ENCODE results near the gene GLB1L3. TPM values are rescaled to one million over a fixed set of nuclear protein-coding genes. Genes with fewer than 3 reads are reported as not detected.

Gene GLB1L3
- total RNA-seq, 1 experiment from 2014 or later: 0.17 TPM

GRCh38 chr11:134332189-134332631 is 56.0 kb downstream of the GLB1L3 start:
- H3K9me3 ChIP-seq (ENCODE audit: low read depth, low read length, poor library complexity, severe bottlenecking): no peaks in the 10 kb centered on the region
- no peak overlapping the region for H3K27ac ChIP-seq (ENCODE audit: low read depth, low read length, poor library complexity, severe bottlenecking)
- CTCF ChIA-PET: no interaction called here
- POLR2A ChIA-PET (ENCODE audit: low non-redundant PET): no interaction called here
- no peaks in the 10 kb centered on the region for H3K27me3 ChIP-seq (replicated peaks; ENCODE audit: insufficient read depth, low read depth, low read length, poor library complexity)
- peak overlapping the region; percentile 53 for H3K4me3 ChIP-seq (ENCODE audit: low read depth, low read length, poor library complexity, severe bottlenecking)
- H3K4me1 ChIP-seq (ENCODE audit: insufficient read depth, low read length, poor library complexity, severe bottlenecking): peaks cover 10% of the 10 kb centered on the region
- intact Hi-C loops (cut with micrococcal nuclease; ENCODE audit: unreplicated experiment): no loop called here
- H3K36me3 ChIP-seq (ENCODE audit: insufficient read depth, low read length, poor library complexity, severe bottlenecking): no peaks in the 10 kb centered on the region
- TF ChIP-seq CTCF (conservative IDR thresholded peaks at IDR 0.05; ENCODE audit: low read depth, low read length) (no peak; the same call in 1 of the 2 replicates), EZH2 (IDR thresholded peaks at IDR 0.05; ENCODE audit: borderline replicate concordance, low read depth, low read length, poor library complexity, severe bottlenecking) (no peak)
- BruUV-seq (replicated peaks): no TSS peak
- DNase-seq (ENCODE audit: low spot score): peak; percentile 39

- no peaks in the 10 kb centered on the region for H3K36me3 ChIP-seq (ENCODE audit: insufficient read depth, low read length, poor library complexity, severe bottlenecking)
- ChIA-PET POLR2A (ENCODE audit: low non-redundant PET) (no interaction called here), CTCF (no interaction called here)
- no peaks in the 10 kb centered on the region for H3K27me3 ChIP-seq (replicated peaks; ENCODE audit: insufficient read depth, low read depth, low read length, poor library complexity)
- no peaks in the 10 kb centered on the region for H3K9me3 ChIP-seq (ENCODE audit: low read depth, low read length, poor library complexity, severe bottlenecking)
- no peak for TF ChIP-seq EZH2 (IDR thresholded peaks at IDR 0.05; ENCODE audit: borderline replicate concordance, low read depth, low read length, poor library complexity, severe bottlenecking)
- BruUV-seq (replicated peaks): TSS peak; percentile 34
- intact Hi-C loops (cut with micrococcal nuclease; ENCODE audit: unreplicated experiment): no loop called here
- no peak overlapping the region for H3K27ac ChIP-seq (ENCODE audit: low read depth, low read length, poor library complexity, severe bottlenecking)
- H3K4me3 ChIP-seq (ENCODE audit: low read depth, low read length, poor library complexity, severe bottlenecking): peak overlapping the region; percentile 53
- peaks cover 10% of the 10 kb centered on the region for H3K4me1 ChIP-seq (ENCODE audit: insufficient read depth, low read length, poor library complexity, severe bottlenecking)
- no peak for DNase-seq (ENCODE audit: low spot score)
Measured at GRCh38 chr11:134332782-134333181, 56.6 kb downstream of the GLB1L3 start.

- peaks cover 10% of the 10 kb centered on the region for H3K4me1 ChIP-seq (ENCODE audit: insufficient read depth, low read length, poor library complexity, severe bottlenecking)
- no peak for DNase-seq (ENCODE audit: low spot score)
- intact Hi-C loops (cut with micrococcal nuclease; ENCODE audit: unreplicated experiment): no loop called here
- no peak overlapping the region for H3K4me3 ChIP-seq (ENCODE audit: low read depth, low read length, poor library complexity, severe bottlenecking)
- H3K27ac ChIP-seq (ENCODE audit: low read depth, low read length, poor library complexity, severe bottlenecking): no peak overlapping the region
- POLR2A ChIA-PET (ENCODE audit: low non-redundant PET): no interaction called here
- no peaks in the 10 kb centered on the region for H3K27me3 ChIP-seq (replicated peaks; ENCODE audit: insufficient read depth, low read depth, low read length, poor library complexity)
- no peaks in the 10 kb centered on the region for H3K9me3 ChIP-seq (ENCODE audit: low read depth, low read length, poor library complexity, severe bottlenecking)
- BruUV-seq (replicated peaks): no TSS peak
- CTCF ChIA-PET: no interaction called here
- no peak for TF ChIP-seq CTCF (conservative IDR thresholded peaks at IDR 0.05; ENCODE audit: low read depth, low read length)
- no peak for TF ChIP-seq EZH2 (IDR thresholded peaks at IDR 0.05; ENCODE audit: borderline replicate concordance, low read depth, low read length, poor library complexity, severe bottlenecking)
- H3K36me3 ChIP-seq (ENCODE audit: insufficient read depth, low read length, poor library complexity, severe bottlenecking): no peaks in the 10 kb centered on the region
Measured at GRCh38 chr11:134333312-134333711, 57.1 kb downstream of the GLB1L3 start.

- no peak for DNase-seq (ENCODE audit: low spot score)
- H3K36me3 ChIP-seq (ENCODE audit: insufficient read depth, low read length, poor library complexity, severe bottlenecking): no peaks in the 10 kb centered on the region
- H3K27ac ChIP-seq (ENCODE audit: low read depth, low read length, poor library complexity, severe bottlenecking): no peak overlapping the region
- no peaks in the 10 kb centered on the region for H3K27me3 ChIP-seq (replicated peaks; ENCODE audit: insufficient read depth, low read depth, low read length, poor library complexity)
- no peaks in the 10 kb centered on the region for H3K9me3 ChIP-seq (ENCODE audit: low read depth, low read length, poor library complexity, severe bottlenecking)
- peaks cover 10% of the 10 kb centered on the region for H3K4me1 ChIP-seq (ENCODE audit: insufficient read depth, low read length, poor library complexity, severe bottlenecking)
- ChIA-PET POLR2A (ENCODE audit: low non-redundant PET) (no interaction called here), CTCF (no interaction called here)
- intact Hi-C loops (cut with micrococcal nuclease; ENCODE audit: unreplicated experiment): no loop called here
- TF ChIP-seq EZH2 (IDR thresholded peaks at IDR 0.05; ENCODE audit: borderline replicate concordance, low read depth, low read length, poor library complexity, severe bottlenecking): no peak
- TF ChIP-seq CTCF (conservative IDR thresholded peaks at IDR 0.05; ENCODE audit: low read depth, low read length): no peak
- no peak overlapping the region for H3K4me3 ChIP-seq (ENCODE audit: low read depth, low read length, poor library complexity, severe bottlenecking)
- no TSS peak for BruUV-seq (replicated peaks)
Measured at GRCh38 chr11:134333946-134334345, 57.8 kb downstream of the GLB1L3 start.
